Left lung (tissue), 10 donors: ENCODE data around the gene JPH2. TPM values are rescaled to one million over a fixed set of nuclear protein-coding genes. Genes with fewer than 3 reads are reported as not detected.
A peak's percentile ranks its signal among the peaks of the same experiment; 100 is the strongest.
"Not testable (repeated sequence)": the region's sequence is repeated elsewhere in the genome, so short reads cannot be mapped to it uniquely, and the experiment has no call there.

Experiments used
- ATAC-seq: fragments of 200-7000 bp; cut with Tn5 transposase; one replicate; pipeline ENCODE4 v1.9.1; 2020; ENCODE audit warnings: moderate library complexity
- DNase-seq, 4 donors: peaks; one replicate each; pipeline ENCODE4 v3.0.0-alpha.2; 2013 to 2020
- H3K27ac ChIP-seq, 2 donors: fragments of 200-600 bp; sonication (generic) in 1 of 2; one replicate each; pipeline versions ENCODE4 v1.5.0 to v1.8.0; 2020 to 2021
- H3K27me3 ChIP-seq, 2 donors: fragments of 200-600 bp; sonication (generic) in 1 of 2; one replicate each; pipeline versions ENCODE4 v1.5.0 to v1.8.0; 2020 to 2021
- H3K36me3 ChIP-seq, 2 donors: fragments of 200-600 bp; sonication (generic) in 1 of 2; one replicate each; pipeline versions ENCODE4 v1.5.0 to v1.8.0; 2020 to 2021
- H3K4me1 ChIP-seq, 2 donors: fragments of 200-600 bp; one replicate each; pipeline ENCODE4 v1.8.0; 2021
- H3K4me3 ChIP-seq, 2 donors: fragments of 200-600 bp; sonication (generic) in 1 of 2; one replicate each; pipeline versions ENCODE4 v1.5.0 to v1.8.0; 2020 to 2021; ENCODE audit warnings: mild to moderate bottlenecking in 1 of 2
- H3K9me3 ChIP-seq, 2 donors: fragments of 200-600 bp; sonication (generic) in 1 of 2; one replicate each; pipeline versions ENCODE4 v1.5.0 to v1.8.0; 2020 to 2021
- intact Hi-C, 2 donors: fragments of 100-400 bp; cut with DNase I; formaldehyde crosslinking; loops; one replicate each; pipeline versions ENCODE4 v1.11.2 to v1.14.2; 2022
- polyA plus RNA-seq, 6 donors: library from polyadenylated mRNA; unstranded; fragments of 120-200 nt; gene quantifications; one replicate each; pipeline ENCODE4 v1.2.1, GENCODE V29; 2013; ENCODE audit not compliant: insufficient read length in 6 of 6
- total RNA-seq, 2 donors: library from RNA; stranded (reverse); fragmentation: NEBNext Ultra II Directional; extraction: Animal tissue kit (Norgen Biotek cat#: 25700); gene quantifications; one replicate each; pipeline ENCODE4 v1.2.1, GENCODE V29; 2021
- TF ChIP-seq, protein P1 (sequence below), 2 donors: fragments of 200-600 bp; sonication (generic) in 1 of 2; IDR thresholded peaks; one replicate each; pipeline versions ENCODE4 v1.5.0 to v1.8.0; 2021; ENCODE audit warnings: antibody characterized with exemption in 2 of 2
- donor health status: DM: no; HTN: yes; CAD: no.
- donor health status: DM: no; HTN: no; CAD: no.

JPH2 gene
- total and polyA plus RNA-seq, 8 donors: 0.83 to 7.4 (median 1.4) TPM

DNA sequence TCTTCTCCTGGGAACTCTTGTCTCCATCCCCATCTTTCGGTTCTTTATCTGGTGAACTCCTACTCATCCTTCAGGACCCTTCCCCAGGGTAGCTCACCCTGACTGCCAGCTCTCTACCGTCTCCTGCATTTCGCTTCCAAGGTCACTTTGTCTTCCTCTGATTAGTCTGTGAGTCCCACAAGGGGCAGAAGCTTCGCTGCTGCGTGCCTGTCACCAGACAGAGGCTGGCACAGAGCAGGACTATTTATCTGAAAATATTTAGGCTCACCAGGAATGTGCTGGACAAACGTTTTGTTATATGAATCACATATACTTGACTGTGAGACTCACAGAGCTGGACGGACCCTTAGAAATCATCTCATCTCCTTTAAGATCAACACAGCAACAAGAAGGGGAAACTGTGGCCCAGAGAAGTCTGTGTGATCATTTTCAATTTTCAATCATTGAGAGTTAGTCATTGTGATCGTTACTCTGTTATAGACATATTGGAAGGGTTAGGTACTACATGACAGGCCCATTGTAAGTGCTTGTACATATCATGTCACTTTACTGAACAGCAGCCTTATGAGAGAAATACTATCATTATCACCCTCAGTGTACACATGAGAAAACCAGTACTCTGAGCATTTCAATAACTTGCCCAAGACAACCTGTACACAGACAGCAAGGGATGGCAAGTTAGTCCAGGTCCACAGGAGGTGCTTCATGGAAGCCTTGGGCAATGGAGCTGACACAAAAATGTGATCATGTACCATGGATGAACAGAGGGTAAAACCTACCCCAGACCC is 51.4 kb downstream of the JPH2 start:
- no peaks in the 10 kb centered on the region for H3K4me1 ChIP-seq
- TF ChIP-seq, protein P1, sequence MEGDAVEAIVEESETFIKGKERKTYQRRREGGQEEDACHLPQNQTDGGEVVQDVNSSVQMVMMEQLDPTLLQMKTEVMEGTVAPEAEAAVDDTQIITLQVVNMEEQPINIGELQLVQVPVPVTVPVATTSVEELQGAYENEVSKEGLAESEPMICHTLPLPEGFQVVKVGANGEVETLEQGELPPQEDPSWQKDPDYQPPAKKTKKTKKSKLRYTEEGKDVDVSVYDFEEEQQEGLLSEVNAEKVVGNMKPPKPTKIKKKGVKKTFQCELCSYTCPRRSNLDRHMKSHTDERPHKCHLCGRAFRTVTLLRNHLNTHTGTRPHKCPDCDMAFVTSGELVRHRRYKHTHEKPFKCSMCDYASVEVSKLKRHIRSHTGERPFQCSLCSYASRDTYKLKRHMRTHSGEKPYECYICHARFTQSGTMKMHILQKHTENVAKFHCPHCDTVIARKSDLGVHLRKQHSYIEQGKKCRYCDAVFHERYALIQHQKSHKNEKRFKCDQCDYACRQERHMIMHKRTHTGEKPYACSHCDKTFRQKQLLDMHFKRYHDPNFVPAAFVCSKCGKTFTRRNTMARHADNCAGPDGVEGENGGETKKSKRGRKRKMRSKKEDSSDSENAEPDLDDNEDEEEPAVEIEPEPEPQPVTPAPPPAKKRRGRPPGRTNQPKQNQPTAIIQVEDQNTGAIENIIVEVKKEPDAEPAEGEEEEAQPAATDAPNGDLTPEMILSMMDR (IDR thresholded peaks at IDR 0.05): no peak
- H3K27ac ChIP-seq: no peak overlapping the region
- intact Hi-C loops: no loop called here
- no peak for DNase-seq
- H3K36me3 ChIP-seq: no peaks in the 10 kb centered on the region
- peaks cover 0 to 40% of the 10 kb centered on the region in 2 donors for H3K27me3 ChIP-seq
- no peak for ATAC-seq
- no peaks in the 10 kb centered on the region for H3K9me3 ChIP-seq
- H3K4me3 ChIP-seq: no peak overlapping the region

DNA sequence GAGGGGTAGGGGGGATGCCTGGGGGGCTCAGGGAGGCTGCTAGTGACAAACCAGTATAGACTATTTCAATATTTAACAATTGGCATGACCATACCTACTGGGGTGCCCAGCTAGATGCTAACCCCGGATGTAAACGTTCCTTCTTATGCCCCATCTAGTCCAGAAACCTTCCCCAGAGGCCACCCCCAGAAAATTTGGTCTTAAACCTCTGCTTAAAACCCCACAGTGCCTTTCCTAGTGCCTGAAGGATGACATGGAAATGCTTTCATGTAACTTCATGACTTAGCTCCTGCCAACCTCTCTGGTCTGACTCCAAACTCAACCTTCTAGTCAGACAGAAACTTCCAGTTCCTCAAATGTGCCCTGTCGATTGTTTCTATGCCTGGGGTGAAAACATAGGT is 52.0 kb downstream of the JPH2 start:
- H3K27me3 ChIP-seq: peaks cover 0 to 34% of the 10 kb centered on the region in 2 donors
- TF ChIP-seq, protein P1 (IDR thresholded peaks at IDR 0.05): no peak
- intact Hi-C loops: no loop called here
- H3K36me3 ChIP-seq: no peaks in the 10 kb centered on the region
- H3K4me1 ChIP-seq: no peaks in the 10 kb centered on the region
- no peaks in the 10 kb centered on the region for H3K9me3 ChIP-seq
- DNase-seq (peak in 1 of 4 donors; percentile 5), ATAC-seq (no peak)
- no peak overlapping the region for H3K27ac ChIP-seq
- H3K4me3 ChIP-seq: no peak overlapping the region

GRCh38 chr20:44133424-44133823 is 53.6 kb downstream of the JPH2 start:
- Histone ChIP-seq H3K27ac (no peak overlapping the region), H3K4me3 (no peak overlapping the region), H3K36me3 (no peaks in the 10 kb centered on the region), H3K9me3 (no peaks in the 10 kb centered on the region), H3K27me3 (peaks cover 0 to 19% of the 10 kb centered on the region in 2 donors), H3K4me1 (no peaks in the 10 kb centered on the region)
- intact Hi-C loops: no loop called here
- DNase-seq: no peak
- no peak for ATAC-seq
- TF ChIP-seq, protein P1 (IDR thresholded peaks at IDR 0.05): no peak

GRCh38 chr20:44131704-44132103 is 55.3 kb downstream of the JPH2 start:
- Histone ChIP-seq H3K27me3 (peaks cover 0 to 4% of the 10 kb centered on the region in 2 donors), H3K36me3 (no peaks in the 10 kb centered on the region), H3K27ac (no peak overlapping the region), H3K4me3 (no peak overlapping the region), H3K4me1 (no peaks in the 10 kb centered on the region), H3K9me3 (no peaks in the 10 kb centered on the region)
- no peak for ATAC-seq
- intact Hi-C loops: no loop called here
- TF ChIP-seq, protein P1 (IDR thresholded peaks at IDR 0.05): no peak
- DNase-seq: no peak

DNA sequence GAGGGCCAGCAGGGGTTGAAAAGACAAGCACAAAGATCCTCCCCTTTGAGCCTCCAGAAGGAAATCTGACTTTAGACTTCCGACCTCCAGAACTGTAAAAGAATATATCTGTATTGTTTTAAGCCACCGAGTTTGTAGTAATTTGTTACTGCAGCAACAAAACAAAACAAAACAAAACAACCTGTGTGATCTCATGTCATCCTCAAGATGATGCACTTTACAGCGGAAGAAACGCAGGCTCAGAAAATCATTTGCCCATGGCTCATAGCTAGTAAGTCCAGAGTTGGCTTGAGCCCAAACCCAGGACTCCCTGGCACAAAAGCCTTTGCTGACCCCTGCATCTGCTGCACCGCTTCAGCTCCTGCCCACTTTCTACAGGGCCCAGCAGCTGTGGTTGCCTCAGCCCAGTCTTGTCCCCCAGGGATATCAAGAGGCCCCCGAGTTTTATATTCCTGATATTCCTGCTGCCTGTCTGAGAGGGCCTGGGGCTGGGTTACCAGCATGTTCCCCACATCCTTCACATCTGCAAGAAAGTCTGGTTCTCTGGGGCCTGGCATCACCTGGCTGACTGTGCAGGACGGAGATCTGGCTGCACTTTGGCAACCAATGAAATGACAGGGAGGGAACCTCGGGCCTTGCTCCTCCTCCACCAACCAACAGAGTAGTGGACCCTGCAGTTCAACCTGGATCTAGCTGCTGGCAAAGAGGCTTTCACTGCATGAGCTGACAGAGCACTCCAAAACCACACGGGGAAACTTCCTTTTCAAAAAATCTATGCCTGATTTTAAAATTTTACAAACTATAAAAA is 56.9 kb downstream of the JPH2 start:
- DNase-seq (no peak), ATAC-seq (no peak)
- no peaks in the 10 kb centered on the region for H3K36me3 ChIP-seq
- TF ChIP-seq, protein P1 (IDR thresholded peaks at IDR 0.05): no peak
- peaks cover 0 to 13% of the 10 kb centered on the region in 2 donors for H3K27me3 ChIP-seq
- intact Hi-C loops: no loop called here
- H3K4me1 ChIP-seq: no peaks in the 10 kb centered on the region
- no peak overlapping the region for H3K4me3 ChIP-seq
- H3K27ac ChIP-seq: no peak overlapping the region
- H3K9me3 ChIP-seq: no peaks in the 10 kb centered on the region

GRCh38 chr20:44129300-44129699 is 57.7 kb downstream of the JPH2 start:
- intact Hi-C loops, H3K36me3 ChIP-seq, H3K27ac ChIP-seq, H3K4me3 ChIP-seq, DNase-seq, H3K9me3 ChIP-seq, H3K4me1 ChIP-seq, ATAC-seq: not testable (repeated sequence)
- peaks cover 0 to 17% of the 10 kb centered on the region in 2 donors for H3K27me3 ChIP-seq
